Muscle of leg (tissue), 11 donors: ENCODE measurements around the gene GLCE. TPM values are rescaled to one million over a fixed set of nuclear protein-coding genes. Genes with fewer than 3 reads are reported as not detected.
"Not testable (repeated sequence)": the region's sequence is repeated elsewhere in the genome, so short reads cannot be mapped to it uniquely, and the experiment has no call there.

Source experiments
- DNase-seq: peaks from one replicate; pipeline ENCODE4 v3.0.0; 2013
- H3K27ac ChIP-seq: one replicate; pipeline ENCODE4 v1.5.1; 2013; ENCODE audit warnings: mild to moderate bottlenecking, low read length, control low read depth
- H3K27me3 ChIP-seq: one replicate; pipeline ENCODE4 v1.6.1; 2013; ENCODE audit warnings: low read length; ENCODE audit not compliant: control insufficient read depth, insufficient read depth
- H3K36me3 ChIP-seq: one replicate; pipeline ENCODE4 v1.6.1; 2013; ENCODE audit warnings: low read length; ENCODE audit not compliant: control insufficient read depth, insufficient read depth
- H3K4me1 ChIP-seq: one replicate; pipeline ENCODE4 v1.6.1; 2013; ENCODE audit warnings: low read length; ENCODE audit not compliant: control insufficient read depth, insufficient read depth
- H3K4me3 ChIP-seq: one replicate; pipeline ENCODE4 v1.5.1; 2013; ENCODE audit warnings: low read length, control low read depth
- H3K9me3 ChIP-seq: replicated peaks from 2 replicates; pipeline ENCODE4 v1.6.1; 2013; ENCODE audit warnings: low read depth, low read length; ENCODE audit not compliant: control insufficient read depth
- WGBS: methylation state at CpG from one replicate; pipeline ENCODE4 v1.1.5; 2013; ENCODE audit warnings: missing lambda C conversion rate; ENCODE audit not compliant: insufficient coverage; 5-methylcytosine and 5-hydroxymethylcytosine counted together
- polyA plus RNA-seq, 8 donors: library from polyadenylated mRNA; unstranded; fragments of 120-200 nt; gene quantifications; one replicate each; pipeline versions ENCODE4 v1.2.1 to v1.2.3, GENCODE V29; 2013; ENCODE audit warnings: inconsistent platforms in 1 of 8, low replicate concordance in 1 of 8; ENCODE audit not compliant: insufficient read length in 8 of 8, insufficient read depth in 1 of 8
- total RNA-seq: library from RNA; stranded (reverse); fragments of 120-200 nt; gene quantifications from one replicate; pipeline ENCODE4 v1.2.4, GENCODE V29; 2013

The GLCE gene
- total and polyA plus RNA-seq, 9 donors, result 27.4 to 50.1 (median 32.7) TPM

GRCh38 chr15:69165637-69166025 is 5.2 kb downstream of the GLCE start:
- peaks cover 2% of the 10 kb centered on the region for H3K27me3 ChIP-seq
- no peak overlapping the region for H3K27ac ChIP-seq
- DNase-seq, result no peak
- no peaks in the 10 kb centered on the region for H3K36me3 ChIP-seq
- no peak overlapping the region for H3K4me3 ChIP-seq
- no peaks in the 10 kb centered on the region for H3K9me3 ChIP-seq
- WGBS, result no CpG with 5 or more reads among the region's 1 CpG
- H3K4me1 ChIP-seq, result peaks cover 5% of the 10 kb centered on the region

GRCh38 chr15:69167218-69167846 is 6.9 kb downstream of the GLCE start:
- DNase-seq, result peak; percentile 37
- no peak overlapping the region for H3K27ac ChIP-seq
- H3K36me3 ChIP-seq, result no peaks in the 10 kb centered on the region
- peaks cover 2% of the 10 kb centered on the region for H3K4me1 ChIP-seq
- H3K9me3 ChIP-seq, result no peaks in the 10 kb centered on the region
- 75% methylated on average over 1 of the region's 2 CpGs for WGBS
- peaks cover 2% of the 10 kb centered on the region for H3K27me3 ChIP-seq
- H3K4me3 ChIP-seq, result no peak overlapping the region

- not testable (repeated sequence) for H3K27me3 ChIP-seq, H3K36me3 ChIP-seq, H3K27ac ChIP-seq, H3K4me3 ChIP-seq, H3K4me1 ChIP-seq, H3K9me3 ChIP-seq
- DNase-seq, result peak; percentile 36
- WGBS, result 100% methylated on average over 1 of the region's 7 CpGs
Measured at GRCh38 chr15:69168361-69168760, 7.9 kb downstream of the GLCE start.

GRCh38 chr15:69169540-69169939 is 9.1 kb downstream of the GLCE start:
- no CpG with 5 or more reads among the region's 3 CpGs for WGBS
- H3K27me3 ChIP-seq, H3K9me3 ChIP-seq: not testable (repeated sequence)

GRCh38 chr15:69170597-69170996 is 10.2 kb downstream of the GLCE start:
- Histone ChIP-seq H3K4me3 (no peak overlapping the region), H3K9me3 (no peaks in the 10 kb centered on the region), H3K4me1 (no peaks in the 10 kb centered on the region), H3K36me3 (no peaks in the 10 kb centered on the region), H3K27ac (no peak overlapping the region), H3K27me3 (no peaks in the 10 kb centered on the region)
- no CpG with 5 or more reads among the region's 3 CpGs for WGBS
- no peak for DNase-seq

More at GRCh38 chr15:69169540-69169939, 9.1 kb downstream of the GLCE start:
- not testable (repeated sequence) for H3K27ac ChIP-seq, DNase-seq, H3K36me3 ChIP-seq, H3K4me3 ChIP-seq, H3K4me1 ChIP-seq

GRCh38 chr15:69172847-69173246 is 12.4 kb downstream of the GLCE start:
- no CpG with 5 or more reads among the region's 2 CpGs for WGBS
- no peaks in the 10 kb centered on the region for H3K4me1 ChIP-seq

GRCh38 chr15:69175536-69175935 is 15.1 kb downstream of the GLCE start:
- Histone ChIP-seq H3K4me3 (no peak overlapping the region), H3K9me3 (no peaks in the 10 kb centered on the region), H3K4me1 (no peaks in the 10 kb centered on the region), H3K27me3 (no peaks in the 10 kb centered on the region), H3K36me3 (no peaks in the 10 kb centered on the region), H3K27ac (no peak overlapping the region)
- DNase-seq, result no peak

More at GRCh38 chr15:69172847-69173246, 12.4 kb downstream of the GLCE start:
- no peaks in the 10 kb centered on the region for H3K27me3 ChIP-seq
- no peak overlapping the region for H3K4me3 ChIP-seq
- H3K9me3 ChIP-seq, result no peaks in the 10 kb centered on the region
- no peak overlapping the region for H3K27ac ChIP-seq
- H3K36me3 ChIP-seq, result no peaks in the 10 kb centered on the region
- no peak for DNase-seq

- Histone ChIP-seq H3K27me3 (no peaks in the 10 kb centered on the region), H3K9me3 (no peaks in the 10 kb centered on the region), H3K4me1 (no peaks in the 10 kb centered on the region), H3K4me3 (no peak overlapping the region), H3K27ac (no peak overlapping the region), H3K36me3 (no peaks in the 10 kb centered on the region)
- DNase-seq, result no peak
Measured at GRCh38 chr15:69181424-69181823, 21.0 kb downstream of the GLCE start.

- H3K4me1 ChIP-seq, result no peaks in the 10 kb centered on the region
- H3K27me3 ChIP-seq, result no peaks in the 10 kb centered on the region
- no peak for DNase-seq
- no peak overlapping the region for H3K27ac ChIP-seq
- no peaks in the 10 kb centered on the region for H3K9me3 ChIP-seq
- no peaks in the 10 kb centered on the region for H3K36me3 ChIP-seq
- no peak overlapping the region for H3K4me3 ChIP-seq
- WGBS, result no CpG with 5 or more reads among the region's 1 CpG
Measured at GRCh38 chr15:69185216-69185615, 24.8 kb downstream of the GLCE start.

- no peak overlapping the region for H3K27ac ChIP-seq
Measured at GRCh38 chr15:69185706-69186105, 25.3 kb downstream of the GLCE start.

GRCh38 chr15:69189157-69189556 is 28.7 kb downstream of the GLCE start:
- DNase-seq, result no peak
- H3K27me3 ChIP-seq, result no peaks in the 10 kb centered on the region
- H3K4me3 ChIP-seq, result no peak overlapping the region
- no peak overlapping the region for H3K27ac ChIP-seq
- no peaks in the 10 kb centered on the region for H3K9me3 ChIP-seq
- H3K36me3 ChIP-seq, result no peaks in the 10 kb centered on the region
- peaks cover 3% of the 10 kb centered on the region for H3K4me1 ChIP-seq
- WGBS, result 100% methylated on average over 2 of the region's 6 CpGs

More at GRCh38 chr15:69185706-69186105, 25.3 kb downstream of the GLCE start:
- DNase-seq, result peak; percentile 21
- Histone ChIP-seq H3K4me3 (no peak overlapping the region), H3K4me1 (no peaks in the 10 kb centered on the region), H3K27me3 (no peaks in the 10 kb centered on the region), H3K36me3 (no peaks in the 10 kb centered on the region), H3K9me3 (no peaks in the 10 kb centered on the region)
- WGBS, result 100% methylated on average over 3 of the region's 3 CpGs
